HFF-Myc (cell line): ENCODE results near the gene NDUFS2.
A peak's percentile ranks its signal among the peaks of the same experiment; 100 is the strongest.

ENCODE experiments used
- DNase-seq: peaks from one replicate; pipeline ENCODE4 v3.0.0-alpha.2; 2011; ENCODE audit warnings: low read depth; ENCODE audit errors: extremely low read depth
- H3K4me3 ChIP-seq: replicated peaks from 2 replicates; pipeline ENCODE4 v1.5.1; 2011; ENCODE audit warnings: low read depth, mild to moderate bottlenecking, control low read depth, low read length
- TF ChIP-seq, protein P1 (sequence below): IDR thresholded peaks from 2 replicates; pipeline ENCODE4 v1.5.1; 2012; ENCODE audit warnings: mild to moderate bottlenecking, low read depth, low read length, control low read depth; ENCODE audit errors: missing control alignments

Gene NDUFS2

DNA sequence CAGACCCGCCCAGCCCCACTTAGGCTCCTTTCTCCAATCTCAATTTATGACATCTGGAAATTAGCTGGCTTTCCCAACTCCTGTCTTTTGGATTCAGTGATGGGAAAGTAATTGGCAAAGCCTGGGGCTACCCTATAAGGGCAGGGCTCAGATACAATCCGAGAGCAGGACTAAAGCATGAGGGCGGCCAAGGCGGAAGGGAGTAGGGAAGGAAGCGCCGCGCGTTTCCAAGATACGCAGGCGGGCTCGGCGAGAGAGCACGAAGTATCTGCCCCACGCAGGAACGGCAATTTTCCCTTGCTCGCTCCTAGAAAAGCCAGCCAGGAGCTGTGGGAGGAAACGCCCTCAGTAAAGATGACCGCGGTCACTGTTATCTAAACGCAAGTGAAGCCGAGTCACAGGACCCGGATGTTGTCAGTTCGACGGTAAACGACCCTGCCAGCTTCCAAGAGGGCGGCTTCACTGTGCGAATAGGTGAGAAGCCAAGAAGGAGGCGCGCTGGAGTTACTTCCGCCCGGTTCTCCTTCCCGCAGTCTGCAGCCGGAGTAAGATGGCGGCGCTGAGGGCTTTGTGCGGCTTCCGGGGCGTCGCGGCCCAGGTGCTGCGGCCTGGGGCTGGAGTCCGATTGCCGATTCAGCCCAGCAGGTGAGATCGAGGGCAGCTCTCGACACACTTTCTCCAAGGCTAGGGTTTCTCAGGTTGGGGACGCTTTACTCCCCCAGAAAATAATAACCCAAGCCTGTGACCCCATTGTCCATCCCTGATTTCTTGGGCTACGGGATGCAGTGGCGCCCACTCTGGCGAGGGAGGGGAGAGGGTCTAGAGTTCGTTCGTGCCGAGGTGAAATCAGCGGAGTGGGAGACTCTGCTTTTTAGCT, at the start of gene NDUFS2:
TSS of gene NDUFS2 (plus strand) at position 532 of the 877 bp plus-strand sequence. CDS start at position 551, 19 bp downstream.
- H3K4me3 ChIP-seq = peak within 1 kb of the TSS; percentile 85
- peak; percentile 98 for DNase-seq
- TF ChIP-seq, protein P1, sequence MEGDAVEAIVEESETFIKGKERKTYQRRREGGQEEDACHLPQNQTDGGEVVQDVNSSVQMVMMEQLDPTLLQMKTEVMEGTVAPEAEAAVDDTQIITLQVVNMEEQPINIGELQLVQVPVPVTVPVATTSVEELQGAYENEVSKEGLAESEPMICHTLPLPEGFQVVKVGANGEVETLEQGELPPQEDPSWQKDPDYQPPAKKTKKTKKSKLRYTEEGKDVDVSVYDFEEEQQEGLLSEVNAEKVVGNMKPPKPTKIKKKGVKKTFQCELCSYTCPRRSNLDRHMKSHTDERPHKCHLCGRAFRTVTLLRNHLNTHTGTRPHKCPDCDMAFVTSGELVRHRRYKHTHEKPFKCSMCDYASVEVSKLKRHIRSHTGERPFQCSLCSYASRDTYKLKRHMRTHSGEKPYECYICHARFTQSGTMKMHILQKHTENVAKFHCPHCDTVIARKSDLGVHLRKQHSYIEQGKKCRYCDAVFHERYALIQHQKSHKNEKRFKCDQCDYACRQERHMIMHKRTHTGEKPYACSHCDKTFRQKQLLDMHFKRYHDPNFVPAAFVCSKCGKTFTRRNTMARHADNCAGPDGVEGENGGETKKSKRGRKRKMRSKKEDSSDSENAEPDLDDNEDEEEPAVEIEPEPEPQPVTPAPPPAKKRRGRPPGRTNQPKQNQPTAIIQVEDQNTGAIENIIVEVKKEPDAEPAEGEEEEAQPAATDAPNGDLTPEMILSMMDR = no peak

DNA sequence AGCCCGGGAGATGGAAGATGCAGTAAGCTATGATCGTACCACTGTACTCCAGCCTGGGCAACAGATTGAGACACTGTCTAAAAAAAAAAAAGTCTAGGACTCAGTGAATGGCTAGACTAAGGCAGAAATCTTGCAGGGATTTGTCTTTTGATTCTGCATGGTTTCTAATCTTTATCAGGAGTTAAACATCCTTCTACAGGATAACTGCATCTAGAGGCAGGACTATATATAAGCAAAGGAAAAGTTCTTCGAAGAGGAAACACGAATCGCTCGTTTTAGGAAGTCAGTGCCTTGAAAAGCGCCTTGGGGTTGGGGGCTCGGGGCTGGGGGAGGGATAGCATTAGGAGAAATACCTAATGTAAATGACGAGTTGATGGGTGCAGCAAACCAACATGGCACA, 49.0 kb upstream of the NDUFS2 start:
- no peak for DNase-seq
- peak overlapping the region; percentile 69 for H3K4me3 ChIP-seq
- TF ChIP-seq, protein P1 = no peak

DNA sequence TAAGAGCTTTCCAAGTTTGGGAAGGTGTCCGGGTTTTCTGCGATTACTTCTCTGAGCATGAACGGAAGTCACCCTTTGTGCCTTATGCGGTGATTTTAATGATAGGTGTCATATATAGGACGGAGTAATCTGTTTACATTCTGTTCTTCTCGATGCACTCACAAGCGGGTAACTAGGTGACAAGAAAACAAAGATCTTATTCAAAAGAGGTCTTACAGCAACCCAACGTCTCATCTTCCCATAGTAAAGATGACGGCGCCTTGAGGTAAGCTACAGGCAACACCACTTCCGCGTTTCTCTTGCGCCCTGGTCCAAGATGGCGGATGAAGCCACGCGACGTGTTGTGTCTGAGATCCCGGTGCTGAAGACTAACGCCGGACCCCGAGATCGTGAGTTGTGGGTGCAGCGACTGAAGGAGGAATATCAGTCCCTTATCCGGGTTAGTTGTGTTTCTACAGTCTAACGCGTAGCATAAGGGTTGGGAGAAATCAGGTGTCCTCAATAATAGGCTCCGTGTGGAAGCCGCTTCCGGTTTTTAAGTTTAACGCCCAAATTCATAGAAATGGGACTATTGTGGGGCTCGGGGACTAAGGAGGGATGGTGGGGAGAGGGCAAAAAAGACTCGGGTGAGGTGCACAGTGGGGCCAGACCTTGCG, 48.4 kb upstream of the NDUFS2 start, which contains the start of gene UFC1:
TSS of gene UFC1 (plus strand) at position 297 of the 656 bp plus-strand sequence. CDS start at position 317, 20 bp downstream.
- DNase-seq = peak; percentile 75
- peak within 1 kb of the TSS; percentile 69 for H3K4me3 ChIP-seq
- TF ChIP-seq, protein P1 = no peak

DNA sequence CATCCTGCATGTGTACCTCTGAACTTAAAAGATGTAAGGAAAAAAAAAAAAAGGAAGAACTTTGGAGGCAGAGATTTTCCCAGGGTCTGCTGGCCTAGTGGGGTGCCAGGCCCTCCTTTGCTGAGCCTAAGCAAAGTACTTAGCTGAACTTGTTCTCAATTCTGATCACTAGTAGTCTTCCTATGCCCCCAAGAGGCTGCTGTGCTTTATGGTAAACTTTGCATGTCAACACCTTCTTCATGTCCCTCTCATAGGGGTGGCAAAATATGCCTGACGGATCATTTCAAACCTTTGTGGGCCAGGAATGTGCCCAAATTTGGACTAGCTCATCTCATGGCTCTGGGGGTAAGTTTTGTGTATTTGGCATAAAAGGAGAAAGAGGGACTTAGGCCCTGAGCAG, 44.3 kb upstream of the NDUFS2 start:
- H3K4me3 ChIP-seq = no peak overlapping the region
- DNase-seq = no peak
- TF ChIP-seq, protein P1 = no peak

DNA sequence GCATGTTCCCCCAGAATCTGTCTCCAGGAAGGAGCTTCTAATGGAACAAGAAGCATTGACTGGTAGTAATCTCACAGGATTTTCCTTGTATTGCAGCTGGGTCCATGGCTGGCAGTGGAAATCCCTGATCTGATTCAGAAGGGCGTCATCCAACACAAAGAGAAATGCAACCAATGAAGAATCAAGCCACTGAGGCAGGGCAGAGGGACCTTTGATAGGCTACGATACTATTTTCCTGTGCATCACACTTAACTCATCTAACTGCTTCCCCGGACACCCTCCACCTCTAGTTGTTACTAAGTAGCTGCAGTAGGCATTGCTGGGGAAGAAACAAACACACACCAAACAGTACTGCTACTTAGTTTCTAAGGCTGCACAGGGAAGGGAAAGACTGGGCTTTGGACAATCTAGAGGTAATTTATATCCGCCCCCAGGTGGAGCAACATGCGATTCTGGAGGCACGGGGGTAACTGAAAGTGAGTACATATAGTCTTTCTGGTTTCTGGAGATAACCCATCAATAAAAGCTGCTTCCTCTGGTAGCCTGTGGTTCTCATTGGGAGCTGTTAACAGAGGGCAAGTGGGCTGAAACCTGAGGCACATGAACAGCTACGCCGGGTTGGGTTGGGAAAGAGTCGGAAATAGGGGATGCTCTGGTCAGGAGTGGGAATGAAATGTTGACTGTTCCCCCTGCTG, 43.7 kb upstream of the NDUFS2 start:
- TF ChIP-seq, protein P1 = no peak
- DNase-seq = no peak
- peak overlapping the region; percentile 85 for H3K4me3 ChIP-seq

DNA sequence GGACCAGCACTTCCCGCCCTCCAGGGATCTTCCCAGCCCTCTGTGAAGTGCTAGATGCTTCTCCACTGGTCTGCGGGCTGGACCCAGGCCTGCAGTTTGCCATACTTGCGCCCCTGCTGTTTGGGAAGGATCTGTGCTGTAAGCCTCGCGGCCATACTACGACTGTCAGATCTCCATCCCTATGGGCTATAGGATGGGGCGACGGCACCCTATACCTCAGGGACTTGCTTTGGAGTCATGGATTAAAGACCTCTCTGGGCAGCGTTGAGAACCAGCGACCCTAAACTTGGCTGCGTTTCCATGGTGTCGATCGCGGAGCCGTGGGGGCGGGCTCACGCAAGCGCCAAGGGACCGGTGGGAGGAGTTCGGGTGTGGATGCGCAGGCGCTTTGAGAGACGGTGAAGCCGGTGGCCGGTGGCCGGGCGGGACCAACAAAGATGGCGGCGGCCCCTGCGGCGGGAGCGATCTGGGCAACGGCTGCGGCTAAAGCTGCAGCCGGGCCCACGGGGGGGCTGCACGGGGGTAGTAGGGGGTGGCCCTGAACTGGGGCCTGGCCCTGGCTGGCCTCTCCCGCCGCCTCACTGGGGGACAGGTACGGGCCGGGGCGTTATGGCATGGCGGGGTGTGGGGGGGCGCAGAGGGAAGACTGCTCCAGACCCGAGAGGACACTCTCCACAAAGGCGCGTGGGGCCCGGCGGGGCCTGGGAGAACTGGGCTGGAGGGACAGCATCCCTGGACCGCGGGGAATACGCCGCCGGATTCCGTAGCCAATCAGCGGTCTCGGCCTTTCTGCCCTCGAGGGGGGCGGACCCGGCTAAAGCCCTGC, 42.9 kb upstream of the NDUFS2 start, which contains the start of gene USP21:
TSS of gene USP21 (plus strand) at position 414 of the 826 bp plus-strand sequence. CDS start 1,141 bp downstream, outside the sequence.
- peak within 1 kb of the TSS; percentile 85 for H3K4me3 ChIP-seq
- peak; percentile 63 for DNase-seq
- TF ChIP-seq, protein P1 = peak; percentile 18
